GM10847 (cell line): ENCODE results near the gene ARAP1.

Experiments
- POLR2A ChIP-seq: IDR thresholded peaks from 2 replicates; pipeline ENCODE4 v1.6.1; 2011; ENCODE audit not compliant: insufficient read length; ENCODE audit errors: extremely low read depth

ARAP1 gene

DNA sequence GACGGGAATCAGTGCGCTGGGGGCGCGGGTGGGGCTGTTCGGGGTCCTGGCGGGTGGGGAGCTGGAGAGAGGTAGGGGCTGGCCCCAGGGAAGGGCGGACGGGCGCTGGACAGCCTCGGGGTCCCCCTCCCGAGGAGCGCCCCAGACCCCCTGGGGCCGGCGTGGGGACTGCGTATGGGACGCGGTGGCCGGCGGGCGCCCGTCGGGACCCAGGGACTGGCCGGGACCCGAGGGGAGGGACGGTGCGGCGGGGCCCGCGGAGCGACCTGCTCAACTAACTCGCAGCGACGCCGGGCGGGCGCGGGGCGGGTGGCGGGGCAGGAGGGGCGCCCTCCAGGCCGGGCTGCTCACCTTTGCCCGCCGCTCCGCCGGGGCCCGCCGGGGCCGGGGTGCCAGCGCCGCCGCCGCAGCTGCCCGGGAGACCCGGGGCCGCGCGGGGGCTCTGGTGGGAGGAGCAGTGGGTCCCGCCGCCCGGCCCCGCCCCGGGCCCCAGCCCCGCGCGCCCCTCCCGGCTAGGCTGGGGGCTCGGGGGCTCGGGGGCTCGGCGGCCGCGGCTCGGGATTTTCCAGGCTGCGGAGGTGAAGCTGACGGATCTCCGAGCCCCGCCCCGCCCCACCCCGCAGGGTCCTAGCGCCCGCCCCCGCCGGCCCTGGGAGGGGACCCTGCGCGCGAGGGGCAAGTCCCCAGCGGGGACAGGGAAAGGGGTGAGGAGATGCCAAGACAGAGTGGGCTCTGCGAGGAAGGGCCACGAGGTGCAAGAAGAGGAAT lies 29.3 kb upstream of the ARAP1 start:
- no peak for TF ChIP-seq POLR2A

DNA sequence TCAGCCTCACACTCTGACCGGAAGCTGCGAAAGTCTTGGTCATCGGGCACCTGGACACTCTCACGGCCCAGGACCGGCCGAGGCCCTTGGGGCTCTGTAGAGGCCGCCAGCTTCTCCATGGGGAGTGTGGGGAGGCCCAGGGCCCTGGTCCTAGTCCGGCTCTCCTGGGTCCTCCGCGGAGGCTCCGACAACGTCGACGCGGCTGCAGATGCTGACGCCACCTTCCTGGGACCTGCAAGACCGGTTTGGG lies 28.8 kb upstream of the ARAP1 start:
- no peak for TF ChIP-seq POLR2A

DNA sequence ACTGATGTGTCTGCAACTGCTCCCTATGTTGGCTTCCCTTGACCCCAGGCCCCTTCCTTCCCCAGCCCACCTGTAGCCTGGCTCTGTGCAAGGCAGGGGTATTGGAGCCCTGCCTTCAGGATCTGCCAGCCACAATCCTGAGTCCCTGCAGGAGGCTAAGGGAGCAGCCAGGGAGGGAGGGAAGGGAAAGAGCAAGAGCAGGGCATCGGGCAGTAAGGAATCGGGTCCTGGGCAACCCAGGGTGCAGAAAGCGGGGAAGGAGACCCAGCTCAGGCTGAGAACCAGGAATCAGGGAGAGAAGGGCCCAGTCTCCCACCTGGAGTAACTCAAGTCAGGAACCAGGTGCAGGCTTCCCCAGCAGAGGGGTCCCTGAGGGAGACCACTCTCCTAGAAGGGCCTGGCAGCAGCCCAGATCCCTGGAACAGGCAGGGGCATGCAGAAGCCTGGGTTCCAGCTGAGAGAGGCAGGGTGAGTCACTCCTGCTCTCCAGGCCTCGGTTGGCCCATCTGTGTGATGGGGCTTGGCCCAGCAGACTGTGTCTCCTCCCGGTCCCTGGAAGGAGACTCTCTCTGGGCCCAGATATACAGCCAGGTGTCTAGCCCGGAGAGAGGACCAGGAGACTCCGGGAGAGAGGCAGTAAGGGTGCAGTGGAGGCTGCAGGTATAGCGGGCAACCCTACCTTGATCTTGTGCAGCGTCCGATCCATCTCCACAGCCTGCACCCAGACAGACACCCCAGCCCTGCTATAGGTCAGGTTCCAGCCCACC lies 28.3 kb upstream of the ARAP1 start:
- no peak for TF ChIP-seq POLR2A

DNA sequence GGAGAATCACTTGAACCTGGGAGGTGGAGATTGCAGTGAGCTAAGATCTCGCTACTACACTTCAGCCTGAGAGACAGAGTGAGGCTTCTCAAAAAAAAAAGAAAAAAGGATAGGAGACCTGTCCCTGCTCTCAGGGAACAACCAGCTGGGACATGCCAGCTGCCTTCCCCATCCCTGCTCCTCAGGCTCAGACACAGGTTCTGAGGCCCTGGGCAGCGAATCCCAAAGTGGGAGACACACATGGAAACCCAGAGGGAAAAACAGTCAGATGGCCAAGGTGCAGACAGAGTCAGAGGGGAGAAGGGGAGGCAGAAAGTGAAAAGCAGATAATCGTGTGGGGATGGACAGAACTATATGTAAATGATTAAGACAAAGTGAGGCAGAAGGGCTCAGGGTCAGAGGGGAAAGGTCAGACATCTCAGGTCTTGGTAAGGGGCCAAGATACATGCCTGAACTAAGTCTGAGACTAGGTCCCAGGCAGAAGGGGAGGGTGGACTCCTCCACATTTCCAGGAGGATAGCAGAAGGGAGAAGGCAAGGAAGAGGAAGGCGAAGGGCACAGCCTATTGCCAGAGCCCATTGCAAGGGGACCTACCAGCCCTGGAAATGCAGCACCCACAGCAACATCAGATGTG lies 27.4 kb upstream of the ARAP1 start:
- TF ChIP-seq POLR2A = no peak

DNA sequence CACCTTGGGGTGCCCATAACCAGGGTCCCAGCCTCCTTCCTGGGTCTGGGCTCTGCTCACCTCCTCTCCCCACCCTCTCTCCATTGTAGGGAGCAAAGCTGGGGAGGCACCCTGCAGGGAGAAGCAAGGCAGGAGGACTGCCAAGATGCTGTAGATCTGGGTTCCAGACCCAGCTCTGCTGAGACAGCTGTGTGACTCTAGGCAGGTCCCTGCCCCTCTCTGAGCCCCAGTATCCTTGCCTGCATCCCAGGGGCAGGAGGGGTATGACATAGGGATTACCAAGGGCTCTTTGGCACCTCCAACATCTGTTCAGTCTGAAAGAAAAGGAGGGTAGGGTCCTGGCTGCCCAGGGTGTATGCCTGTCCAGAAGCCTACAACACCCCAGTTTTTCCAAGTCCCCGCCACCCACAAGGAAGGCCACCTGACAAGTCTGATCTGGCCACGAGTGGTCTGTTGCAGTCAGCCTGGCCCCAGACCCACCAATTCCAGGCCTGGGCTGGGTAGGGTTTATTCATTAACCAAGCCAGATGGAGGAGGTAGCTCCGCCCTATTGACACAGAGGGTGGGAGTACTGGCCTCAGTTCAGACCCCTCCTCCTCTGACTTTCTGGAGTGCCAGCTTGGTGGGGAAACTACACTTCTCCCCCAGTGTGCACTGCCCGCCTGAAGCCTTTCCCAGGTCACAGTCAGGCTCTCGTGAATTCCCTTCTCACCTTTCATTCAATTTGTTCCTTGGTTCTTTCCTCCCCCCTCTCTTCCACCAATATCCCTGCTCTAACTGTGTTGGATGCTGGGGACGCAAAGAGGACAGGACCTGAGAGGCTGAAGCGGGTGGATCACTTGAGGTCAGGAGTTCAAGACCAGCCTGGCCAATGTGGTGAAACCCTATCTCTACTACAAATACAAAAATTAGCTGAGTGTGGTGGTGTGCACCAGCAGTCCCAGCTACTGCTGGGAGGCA lies 26.6 kb upstream of the ARAP1 start:
- TF ChIP-seq POLR2A = no peak

DNA sequence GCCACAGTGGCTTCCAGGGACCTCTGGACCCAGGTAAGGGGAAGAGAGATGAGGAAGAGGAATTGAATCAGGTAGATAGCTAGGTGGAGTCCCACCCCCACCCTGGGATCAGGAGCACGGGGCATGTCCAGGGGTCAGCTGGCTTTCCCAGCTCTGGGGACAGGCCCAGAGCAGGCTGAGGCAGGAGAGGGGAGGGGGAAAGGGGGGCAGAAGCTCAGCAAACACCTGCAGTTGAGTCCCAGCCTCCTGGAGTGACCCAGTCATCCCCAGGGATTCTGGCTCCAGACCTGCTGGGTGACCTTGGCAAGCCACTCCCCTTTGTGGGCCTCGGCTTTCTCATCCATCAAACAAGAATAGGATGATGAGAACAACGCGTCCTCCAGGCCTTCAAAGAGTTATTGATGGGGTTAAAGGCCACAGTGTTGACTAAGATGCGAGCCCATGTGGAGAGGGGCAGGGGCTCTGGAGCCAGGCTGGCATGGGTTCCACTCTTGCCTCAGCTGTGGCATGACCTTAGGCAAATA lies 25.6 kb upstream of the ARAP1 start:
- TF ChIP-seq POLR2A = no peak

DNA sequence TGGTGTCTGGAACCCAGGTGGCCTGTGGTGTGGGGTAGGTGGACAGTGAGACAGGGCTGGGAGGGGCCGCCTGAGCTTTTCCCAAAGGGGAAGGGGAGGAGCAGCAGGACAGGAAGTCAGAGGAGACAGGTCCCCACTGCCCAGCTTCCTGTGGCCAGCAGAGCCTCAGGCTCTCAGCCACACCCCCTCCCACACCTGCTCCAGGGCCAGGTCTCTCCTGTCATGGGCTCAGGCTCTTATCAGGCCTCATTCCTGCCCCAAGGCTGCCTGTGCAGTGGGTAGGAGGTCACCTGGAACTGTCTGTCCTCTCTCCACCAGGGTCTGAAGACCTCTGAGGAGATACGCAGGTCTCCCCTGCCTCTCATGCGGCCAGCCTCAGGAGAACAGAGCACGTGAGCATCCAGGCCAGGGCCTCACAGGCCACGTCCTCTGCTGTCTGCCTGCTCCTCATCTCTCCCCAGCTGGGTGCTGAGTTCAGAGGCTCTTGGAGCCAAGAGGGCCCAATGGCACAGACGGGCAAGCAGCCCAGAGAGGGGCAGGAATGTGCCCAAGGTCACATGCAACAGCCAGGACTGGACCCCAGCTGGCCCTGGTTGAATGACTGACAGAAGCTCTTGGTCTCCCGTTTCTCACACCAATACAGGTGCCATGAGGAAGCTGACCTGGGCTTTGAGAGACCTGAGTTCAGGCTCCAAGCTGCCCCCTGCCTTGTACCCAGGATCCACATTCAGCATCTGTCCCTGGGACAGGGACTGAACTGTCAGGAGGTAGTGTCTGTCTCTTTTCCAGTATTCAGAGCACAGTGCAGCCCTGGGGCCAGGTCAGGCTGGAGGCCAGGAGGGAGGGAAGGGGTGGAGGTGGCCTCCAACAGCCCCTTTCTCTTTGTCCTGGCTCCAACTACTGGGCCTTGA lies 24.9 kb upstream of the ARAP1 start:
- TF ChIP-seq POLR2A = no peak

DNA sequence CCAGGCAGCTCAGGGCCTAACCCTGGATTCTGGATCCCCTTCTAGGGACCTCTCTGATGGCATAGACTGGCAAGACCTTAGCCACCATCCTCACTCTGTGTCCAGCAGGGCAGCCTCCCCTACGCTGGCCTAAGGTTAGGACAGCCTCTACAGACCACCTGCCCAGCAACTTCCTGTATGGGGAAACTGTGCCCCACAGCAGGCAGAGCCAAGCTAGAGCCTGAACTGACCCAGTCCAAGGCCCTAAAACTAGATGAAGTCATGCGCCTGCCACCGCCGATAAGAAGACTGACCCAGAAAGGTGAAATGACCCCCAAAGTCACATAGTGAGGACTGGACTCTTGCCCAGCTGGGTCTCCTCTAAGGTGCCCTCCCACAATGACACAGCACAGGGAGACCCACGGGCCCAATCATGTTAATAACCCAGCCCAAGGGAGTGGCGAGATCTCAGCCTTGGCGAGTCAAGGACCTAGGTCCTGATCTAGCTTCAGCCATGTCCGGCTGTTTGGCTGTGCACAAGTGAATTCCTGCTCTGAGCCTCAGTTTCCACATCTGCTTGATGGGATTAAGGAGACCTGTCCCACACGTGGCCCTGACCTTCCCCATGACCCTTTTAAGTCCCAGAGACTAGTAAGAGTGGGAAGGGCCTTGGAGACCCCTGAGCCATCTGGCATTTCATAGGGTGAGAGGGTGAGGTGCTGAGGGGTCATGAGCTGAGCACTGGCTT lies 24.1 kb upstream of the ARAP1 start:
- TF ChIP-seq POLR2A = no peak

DNA sequence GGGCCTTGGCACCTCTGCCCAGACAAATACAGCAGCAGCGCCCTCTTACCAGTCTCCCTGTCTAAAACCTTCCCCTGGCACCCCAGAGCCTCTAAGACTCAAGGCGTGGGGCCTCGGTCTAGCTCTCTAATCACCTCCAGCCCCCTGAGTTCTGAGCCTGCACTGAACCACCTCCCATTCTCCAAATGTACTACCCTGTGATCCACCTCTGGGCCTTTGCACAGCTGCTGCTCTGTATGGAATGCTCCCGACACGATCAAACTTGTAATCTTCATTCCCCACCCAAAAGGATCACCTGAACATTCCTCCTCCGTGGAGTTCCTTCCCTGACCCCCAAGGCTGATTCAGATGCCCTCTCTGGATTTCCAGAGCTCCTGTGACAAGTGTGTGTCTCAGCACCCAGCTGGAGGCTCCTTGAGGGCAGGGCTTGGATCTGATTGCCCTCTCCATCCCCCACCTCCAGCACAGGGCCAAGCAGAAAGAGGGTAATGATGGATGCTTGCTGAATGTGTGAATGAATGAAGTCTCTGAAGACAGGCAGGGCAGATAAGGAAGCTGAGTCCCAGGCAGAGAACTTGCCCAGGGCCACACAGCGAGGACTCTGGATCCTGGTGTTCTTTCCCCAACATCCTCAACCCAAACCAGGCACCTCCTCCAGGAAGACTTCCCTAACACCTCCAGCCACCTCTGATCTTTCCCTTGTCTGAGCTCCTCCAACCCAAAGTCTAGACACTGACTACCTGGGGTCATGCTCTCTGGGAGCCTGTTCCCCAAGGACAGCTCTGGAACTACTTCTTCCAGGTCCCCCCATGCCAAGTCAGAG lies 23.3 kb upstream of the ARAP1 start:
- TF ChIP-seq POLR2A = no peak

DNA sequence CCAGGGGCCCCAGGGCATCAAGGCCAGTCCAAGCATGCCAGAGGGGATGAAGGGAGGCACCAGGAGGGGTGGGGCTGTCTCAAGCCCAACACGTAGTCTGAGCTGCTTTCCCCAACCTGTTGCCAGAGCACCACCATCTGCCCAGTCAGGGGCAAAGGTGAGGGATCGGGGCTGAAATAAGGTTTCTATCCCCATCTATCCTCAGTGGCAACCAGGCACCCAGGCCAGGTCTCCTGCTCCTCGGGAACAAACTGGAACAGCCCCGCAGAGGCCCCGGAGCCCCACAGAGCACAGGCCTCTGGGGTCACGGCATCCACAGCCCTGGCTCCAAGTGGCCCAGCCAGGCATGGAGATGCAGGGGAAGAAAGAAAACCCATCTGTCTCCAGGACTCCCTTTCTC lies 22.3 kb upstream of the ARAP1 start:
- TF ChIP-seq POLR2A = no peak

DNA sequence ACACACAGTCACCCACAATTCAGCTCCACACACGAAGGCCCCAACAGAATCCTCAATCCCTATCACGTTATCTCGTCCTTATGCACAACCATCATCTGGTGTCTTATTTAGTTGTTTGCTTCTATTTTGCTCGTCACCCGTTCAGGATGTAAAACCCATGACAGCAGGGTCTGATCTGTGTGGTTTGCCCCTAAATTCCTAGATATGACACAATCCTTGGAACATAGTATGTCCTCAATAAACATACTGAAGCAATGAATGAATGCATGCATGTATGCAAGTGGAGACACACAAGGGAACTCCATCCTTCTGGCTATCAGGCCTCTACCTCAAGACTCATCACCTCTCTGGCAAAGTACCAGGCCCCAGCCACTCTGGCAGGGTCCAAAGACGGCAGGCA lies 21.5 kb upstream of the ARAP1 start:
- no peak for TF ChIP-seq POLR2A

DNA sequence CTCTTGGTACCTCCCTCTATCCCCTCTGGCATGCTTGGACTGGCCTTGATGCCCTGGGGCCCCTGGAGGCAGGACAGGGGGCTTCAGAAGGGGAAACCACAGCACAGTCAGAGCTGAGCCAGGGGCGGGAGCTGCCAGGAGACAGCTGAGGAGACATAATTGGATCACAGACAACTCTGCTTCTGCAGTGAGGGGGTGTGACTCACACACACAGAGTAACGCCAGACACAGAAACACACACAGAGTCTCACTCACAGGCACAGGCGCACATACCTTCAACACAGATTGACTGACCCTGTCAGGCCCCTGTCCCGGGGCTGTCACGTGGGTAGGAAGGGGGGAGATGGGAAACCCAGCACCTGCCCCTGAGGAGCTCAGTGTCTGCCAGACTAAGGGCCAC lies 21.1 kb upstream of the ARAP1 start:
- no peak for TF ChIP-seq POLR2A

DNA sequence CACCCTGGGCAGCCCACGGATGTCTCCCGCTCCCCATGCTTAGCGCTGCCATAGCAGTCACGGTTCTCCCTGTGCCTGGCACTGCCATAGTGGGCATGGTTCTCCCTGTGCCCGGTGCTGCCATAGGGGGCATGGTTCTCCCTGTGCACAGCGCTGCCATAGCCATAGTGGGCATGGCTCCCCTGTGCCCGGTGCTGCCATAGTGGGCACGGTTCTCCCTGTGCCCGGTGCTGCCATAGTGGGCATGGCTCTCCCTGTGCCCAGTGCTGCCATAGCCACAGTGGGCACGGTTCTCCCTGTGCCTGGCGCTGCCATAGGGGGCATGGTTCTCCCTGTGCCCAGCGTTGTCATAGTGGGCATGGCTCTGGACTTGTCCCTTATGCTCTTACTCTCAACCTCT lies 19.9 kb upstream of the ARAP1 start:
- TF ChIP-seq POLR2A = no peak
